ENCODE measurements around the gene NCKAP5. TPM values are rescaled to one million over a fixed set of nuclear protein-coding genes. Genes with fewer than 3 reads are reported as not detected.

Gene NCKAP5
- total and polyA plus RNA-seq, 2 of the 8 experiments (the other 6 are each of a cell fraction or from before 2014, with no cell fraction given) = 0.27 to 0.86 TPM

DNA sequence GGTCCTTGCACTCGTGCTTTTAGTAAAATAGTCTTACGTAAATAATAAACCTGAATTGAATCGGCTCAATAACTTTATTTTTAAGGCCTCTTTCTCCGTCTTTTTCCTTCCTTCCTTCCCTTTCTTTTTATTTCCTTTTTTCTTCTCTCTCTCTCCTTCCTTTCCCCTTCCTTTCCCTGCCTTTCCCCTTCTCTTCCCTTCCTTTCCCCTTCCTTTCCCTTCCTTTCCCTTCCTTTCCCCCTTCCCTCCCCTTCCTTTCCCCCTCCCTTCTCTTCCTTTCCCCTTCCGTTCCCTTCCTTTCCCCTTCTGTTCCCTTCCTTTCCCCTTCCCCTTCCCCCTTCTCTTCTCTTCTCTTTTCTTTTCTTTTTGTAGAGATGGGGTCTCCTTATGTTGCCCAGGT lies 121.0 kb downstream of the NCKAP5 start:
- H3K79me1 ChIP-seq (ENCODE audit: low read depth, low read length) = no peaks in the 10 kb centered on the region
- no peak overlapping the region for H2BK5ac ChIP-seq (ENCODE audit: low read depth, low read length)
- H4K8ac ChIP-seq (ENCODE audit: extremely low read depth, insufficient read depth, low read length) = no peak overlapping the region
- no peaks in the 10 kb centered on the region for H3K27me3 ChIP-seq (replicated peaks in 1 of 4; ENCODE audit: control insufficient read depth in 3 of 4, extremely low read depth in 1 of 4, insufficient read depth in 3 of 4, low read length in 3 of 4)
- no peak overlapping the region for H2BK20ac ChIP-seq (ENCODE audit: low read length)
- 95% methylated on average over 4 of the region's 5 CpGs; no CpG with 5 or more reads in 1 of the 2 experiments for WGBS, 2 experiments (ENCODE audit: extremely low coverage in 1 of 2, insufficient coverage in 1 of 2, insufficient read length in 1 of 2, insufficient replicate concordance in 2 of 2, low coverage in 1 of 2, low lambda C conversion rate in 2 of 2, missing lambda C conversion rate in 1 of 2)
- H3K9me3 ChIP-seq (ENCODE audit: insufficient read depth in 2 of 2, low read depth in 1 of 2, low read length in 1 of 2) = no peaks in the 10 kb centered on the region
- TF ChIP-seq ASH2L (IDR thresholded peaks at IDR 0.05; ENCODE audit: low read length) (no peak), TAF1 (IDR thresholded peaks at IDR 0.05; ENCODE audit: low read depth, low read length) (no peak), CREB1 (IDR thresholded peaks at IDR 0.05) (no peak), SP2 (IDR thresholded peaks at IDR 0.05; ENCODE audit: low read length) (no peak), MAFK (IDR thresholded peaks at IDR 0.05; ENCODE audit: low read depth, low read length) (no peak), GABPA (IDR thresholded peaks at IDR 0.05; ENCODE audit: borderline replicate concordance, insufficient read depth, low read length) (no peak), YY1 (IDR thresholded peaks at IDR 0.05; ENCODE audit: low read depth, low read length) (no peak), RBBP5 (IDR thresholded peaks at IDR 0.05; ENCODE audit: borderline replicate concordance, low read depth, low read length) (no peak), CEBPB (IDR thresholded peaks at IDR 0.05; ENCODE audit: low read depth, low read length) (no peak), BRCA1 (IDR thresholded peaks at IDR 0.05; ENCODE audit: low read depth, low read length) (no peak), HDAC2 (IDR thresholded peaks at IDR 0.05; ENCODE audit: borderline replicate concordance in 1 of 2, low read depth in 2 of 2, low read length in 2 of 2) (no peak)
- TF ChIP-seq, protein P1, sequence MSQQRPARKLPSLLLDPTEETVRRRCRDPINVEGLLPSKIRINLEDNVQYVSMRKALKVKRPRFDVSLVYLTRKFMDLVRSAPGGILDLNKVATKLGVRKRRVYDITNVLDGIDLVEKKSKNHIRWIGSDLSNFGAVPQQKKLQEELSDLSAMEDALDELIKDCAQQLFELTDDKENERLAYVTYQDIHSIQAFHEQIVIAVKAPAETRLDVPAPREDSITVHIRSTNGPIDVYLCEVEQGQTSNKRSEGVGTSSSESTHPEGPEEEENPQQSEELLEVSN (IDR thresholded peaks at IDR 0.05) = no peak
- H2AFZ ChIP-seq (ENCODE audit: low read length) = no peak overlapping the region
- no peak for DNase-seq (ENCODE audit: low read depth in 1 of 2, low spot score in 2 of 2)
- H4K20me1 ChIP-seq (replicated peaks in 1 of 2; ENCODE audit: control insufficient read depth in 1 of 2, insufficient read depth in 2 of 2, low read length in 2 of 2) = no peaks in the 10 kb centered on the region
- H2BK12ac ChIP-seq (ENCODE audit: low read depth, low read length) = no peak overlapping the region
- H3K4me3 ChIP-seq (ENCODE audit: extremely low read depth in 1 of 4, insufficient read depth in 2 of 4, low read depth in 3 of 4, low read length in 4 of 4) = no peak overlapping the region
- no peak overlapping the region for H2AK5ac ChIP-seq (ENCODE audit: low read depth, low read length)
- no peaks in the 10 kb centered on the region for H3K79me2 ChIP-seq (ENCODE audit: control insufficient read depth in 1 of 2, insufficient read depth in 2 of 2, low read length in 2 of 2)
- no peak overlapping the region for H4K5ac ChIP-seq (ENCODE audit: insufficient read length, low read depth, low read length)
- H3K4me2 ChIP-seq (ENCODE audit: insufficient read depth in 1 of 2, low read depth in 2 of 2, low read length in 2 of 2) = no peak overlapping the region
- H3K36me3 ChIP-seq (ENCODE audit: control insufficient read depth in 2 of 4, insufficient read depth in 4 of 4, low read length in 3 of 4) = no peaks in the 10 kb centered on the region
- no peak overlapping the region for H3K27ac ChIP-seq (ENCODE audit: low read depth, low read length)
- no peak overlapping the region for H3K9ac ChIP-seq (replicated peaks in 1 of 4; ENCODE audit: extremely low read depth in 1 of 4, low read depth in 3 of 4, low read length in 3 of 4)
- no peak overlapping the region for H3K4ac ChIP-seq (replicated peaks; ENCODE audit: insufficient read length, low read depth, low read length)
- no peak for FAIRE-seq
- no peak overlapping the region for H2BK15ac ChIP-seq (ENCODE audit: low read length)
- H2BK120ac ChIP-seq (replicated peaks; ENCODE audit: low read depth, low read length) = no peak overlapping the region
- H4K91ac ChIP-seq (replicated peaks; ENCODE audit: insufficient read length, low read length) = no peak overlapping the region
- CTCF ChIA-PET (ENCODE audit: partially characterized antibody) = interaction anchor here (0.6 kb wide), 1 partner anchor 1004 kb away, joined by 3 read pairs; no protein-coding TSS in a partner anchor
- no peak overlapping the region for H3K56ac ChIP-seq (replicated peaks; ENCODE audit: insufficient read length, low read depth, low read length)
- H3K14ac ChIP-seq (ENCODE audit: insufficient read length) = no peak overlapping the region
- no peaks in the 10 kb centered on the region for H3K4me1 ChIP-seq (replicated peaks in 1 of 4; ENCODE audit: control insufficient read depth in 3 of 4, insufficient read depth in 4 of 4, low read length in 3 of 4)
- no peaks in the 10 kb centered on the region for H3K23me2 ChIP-seq (ENCODE audit: low read depth, low read length)
- no peak overlapping the region for H3K18ac ChIP-seq (ENCODE audit: extremely low read depth, low read length)
- POLR2A ChIA-PET (ENCODE audit: partially characterized antibody) = no interaction called here
- H3K23ac ChIP-seq (ENCODE audit: insufficient read length) = no peak overlapping the region
